C4-2B (cell line): Measurements from ENCODE around the gene SRM.
"Not testable (repeated sequence)": the region's sequence is repeated elsewhere in the genome, so short reads cannot be mapped to it uniquely, and the experiment has no call there.

ENCODE experiments used
- H3K27ac ChIP-seq: fragments of 450-650 bp; 2 replicates; pipeline ENCODE4 v1.5.1; 2017
- ZFX ChIP-seq: fragments of 450-650 bp; IDR thresholded peaks from 2 replicates; pipeline ENCODE4 v1.6.1; 2017
- TF ChIP-seq, protein P1 (sequence below): fragments of 450-650 bp; conservative IDR thresholded peaks from 2 replicates; pipeline ENCODE4 v1.5.1; 2017; ENCODE audit warnings: mild to moderate bottlenecking

SRM gene

DNA sequence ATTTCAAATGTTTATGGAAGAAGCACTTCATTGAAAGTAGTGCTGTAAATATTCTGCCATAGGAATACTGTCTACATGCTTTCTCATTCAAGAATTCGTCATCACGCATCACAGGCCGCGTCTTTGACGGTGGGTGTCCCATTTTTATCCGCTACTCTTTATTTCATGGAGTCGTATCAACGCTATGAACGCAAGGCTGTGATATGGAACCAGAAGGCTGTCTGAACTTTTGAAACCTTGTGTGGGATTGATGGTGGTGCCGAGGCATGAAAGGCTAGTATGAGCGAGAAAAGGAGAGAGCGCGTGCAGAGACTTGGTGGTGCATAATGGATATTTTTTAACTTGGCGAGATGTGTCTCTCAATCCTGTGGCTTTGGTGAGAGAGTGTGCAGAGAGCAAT lies 36.6 kb downstream of the SRM start:
- H3K27ac ChIP-seq: no peak overlapping the region
- TF ChIP-seq, protein P1, sequence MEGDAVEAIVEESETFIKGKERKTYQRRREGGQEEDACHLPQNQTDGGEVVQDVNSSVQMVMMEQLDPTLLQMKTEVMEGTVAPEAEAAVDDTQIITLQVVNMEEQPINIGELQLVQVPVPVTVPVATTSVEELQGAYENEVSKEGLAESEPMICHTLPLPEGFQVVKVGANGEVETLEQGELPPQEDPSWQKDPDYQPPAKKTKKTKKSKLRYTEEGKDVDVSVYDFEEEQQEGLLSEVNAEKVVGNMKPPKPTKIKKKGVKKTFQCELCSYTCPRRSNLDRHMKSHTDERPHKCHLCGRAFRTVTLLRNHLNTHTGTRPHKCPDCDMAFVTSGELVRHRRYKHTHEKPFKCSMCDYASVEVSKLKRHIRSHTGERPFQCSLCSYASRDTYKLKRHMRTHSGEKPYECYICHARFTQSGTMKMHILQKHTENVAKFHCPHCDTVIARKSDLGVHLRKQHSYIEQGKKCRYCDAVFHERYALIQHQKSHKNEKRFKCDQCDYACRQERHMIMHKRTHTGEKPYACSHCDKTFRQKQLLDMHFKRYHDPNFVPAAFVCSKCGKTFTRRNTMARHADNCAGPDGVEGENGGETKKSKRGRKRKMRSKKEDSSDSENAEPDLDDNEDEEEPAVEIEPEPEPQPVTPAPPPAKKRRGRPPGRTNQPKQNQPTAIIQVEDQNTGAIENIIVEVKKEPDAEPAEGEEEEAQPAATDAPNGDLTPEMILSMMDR: no peak
- no peak for TF ChIP-seq ZFX

DNA sequence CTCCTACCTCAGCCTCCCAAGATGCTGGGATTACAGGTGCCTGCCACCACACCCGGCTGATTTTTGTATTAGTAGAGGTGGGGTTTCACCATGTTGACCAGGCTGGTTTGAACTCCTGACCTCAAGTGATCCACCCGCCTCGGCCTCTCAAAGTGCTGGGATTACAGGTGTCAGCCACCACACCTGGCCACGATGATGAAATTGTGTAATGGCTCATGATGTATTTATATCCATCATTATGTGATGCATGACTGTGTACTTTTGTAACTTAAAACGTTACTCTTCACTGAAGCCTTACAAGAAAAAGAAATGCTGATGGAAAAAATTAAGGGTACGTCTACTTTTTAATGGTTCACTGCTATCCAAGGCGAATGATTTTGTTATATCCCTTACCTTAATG lies 39.8 kb downstream of the SRM start:
- TF ChIP-seq ZFX: no peak
- TF ChIP-seq, protein P1: no peak
- no peak overlapping the region for H3K27ac ChIP-seq

DNA sequence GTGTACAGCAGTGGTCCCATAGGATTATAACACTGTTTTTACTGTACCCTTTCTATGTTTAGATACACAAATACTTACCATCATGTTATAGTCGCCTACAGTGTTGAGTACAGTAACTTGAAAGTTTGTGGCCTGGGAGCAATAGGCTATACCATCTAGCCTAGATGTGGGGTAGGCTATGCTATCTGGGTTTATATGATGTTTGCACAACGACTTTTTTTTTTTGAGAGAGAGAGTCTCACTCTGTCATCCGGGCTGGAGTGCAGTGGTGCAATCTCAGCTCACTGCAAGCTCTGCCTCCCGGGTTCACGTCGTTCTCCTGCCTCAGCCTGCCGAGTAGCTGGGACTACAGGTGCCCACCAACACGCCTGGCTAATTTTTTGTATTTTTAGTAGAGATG lies 40.5 kb downstream of the SRM start:
- H3K27ac ChIP-seq: not testable (repeated sequence)

DNA sequence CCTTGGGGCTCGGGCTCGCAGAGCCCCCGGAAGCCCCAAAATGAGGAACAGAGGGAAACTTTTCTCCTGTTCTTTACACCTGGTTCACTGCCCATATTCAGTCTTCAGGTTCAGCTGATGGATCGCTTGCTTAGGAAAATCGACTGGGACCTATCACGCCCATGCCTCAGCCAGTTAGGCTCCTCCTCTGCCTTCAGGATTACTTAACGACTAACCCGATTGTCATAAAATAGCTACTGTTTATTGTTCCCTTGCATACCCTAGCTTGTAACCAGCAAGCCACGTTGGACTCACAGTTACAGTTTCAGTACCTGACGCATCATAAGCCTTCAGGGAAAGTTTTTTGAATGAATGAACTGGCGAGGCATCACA lies 46.7 kb downstream of the SRM start:
- peak overlapping the region; percentile 97 for H3K27ac ChIP-seq
- no peak for TF ChIP-seq ZFX
- TF ChIP-seq, protein P1: no peak

DNA sequence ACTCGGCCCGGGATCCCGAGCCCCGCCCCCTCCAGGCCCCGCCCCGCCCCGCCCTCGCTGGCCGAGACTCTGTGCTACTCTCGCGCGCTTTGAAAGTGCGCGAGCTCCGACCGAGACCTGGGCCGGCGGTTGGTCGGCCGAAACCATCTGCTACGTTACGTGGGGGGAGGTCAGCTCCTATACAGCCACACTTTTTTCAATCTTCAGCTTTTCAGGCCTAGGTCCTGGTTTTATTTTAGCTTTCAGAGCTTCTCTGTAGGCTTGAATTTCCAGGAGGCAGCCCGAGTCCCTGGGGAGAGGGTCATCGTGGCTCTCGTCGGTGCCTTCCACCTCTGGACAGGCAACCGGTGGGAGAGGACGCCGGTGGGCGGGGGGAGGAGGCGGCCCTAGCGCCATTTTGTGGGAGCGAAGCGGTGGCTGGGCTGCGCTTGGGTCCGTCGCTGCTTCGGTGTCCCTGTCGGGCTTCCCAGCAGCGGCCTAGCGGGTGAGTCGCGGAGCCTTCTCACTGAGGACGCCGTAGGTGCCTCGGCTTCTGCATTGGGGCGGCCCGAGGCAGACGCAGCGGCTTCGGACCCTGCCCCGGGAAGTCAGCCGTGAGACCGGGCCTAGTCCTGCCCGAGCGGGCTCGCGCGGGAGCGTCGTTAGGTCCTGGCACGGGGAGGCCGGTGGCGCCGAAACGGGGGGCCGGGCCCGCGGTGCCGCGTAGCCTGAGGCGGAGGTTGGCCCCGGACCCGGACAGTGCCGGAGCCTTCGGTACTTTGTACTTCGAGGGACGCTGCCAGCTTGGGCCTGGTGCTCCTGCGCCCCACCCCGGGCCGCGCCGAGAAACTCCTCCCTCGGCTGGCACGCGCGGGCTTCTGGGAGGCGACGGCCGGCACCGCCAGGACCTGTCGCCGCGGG lies 47.3 kb downstream of the SRM start, which contains the start of gene TARDBP:
TSS of gene TARDBP (plus strand) at position 395 of the 900 bp plus-strand sequence. CDS start 1,074 bp downstream, outside the sequence.
- TF ChIP-seq, protein P1: no peak
- TF ChIP-seq ZFX: peak; percentile 100
- peak within 1 kb of the TSS; percentile 97 for H3K27ac ChIP-seq
